GM19193 (cell line): ENCODE measurements around the gene GTF3A.

Experiments used
- POLR2A ChIP-seq: IDR thresholded peaks from 4 replicates; pipeline ENCODE4 v1.6.1; 2011; ENCODE audit not compliant: insufficient read depth, insufficient read length; ENCODE audit errors: extremely low read depth

GTF3A gene

DNA sequence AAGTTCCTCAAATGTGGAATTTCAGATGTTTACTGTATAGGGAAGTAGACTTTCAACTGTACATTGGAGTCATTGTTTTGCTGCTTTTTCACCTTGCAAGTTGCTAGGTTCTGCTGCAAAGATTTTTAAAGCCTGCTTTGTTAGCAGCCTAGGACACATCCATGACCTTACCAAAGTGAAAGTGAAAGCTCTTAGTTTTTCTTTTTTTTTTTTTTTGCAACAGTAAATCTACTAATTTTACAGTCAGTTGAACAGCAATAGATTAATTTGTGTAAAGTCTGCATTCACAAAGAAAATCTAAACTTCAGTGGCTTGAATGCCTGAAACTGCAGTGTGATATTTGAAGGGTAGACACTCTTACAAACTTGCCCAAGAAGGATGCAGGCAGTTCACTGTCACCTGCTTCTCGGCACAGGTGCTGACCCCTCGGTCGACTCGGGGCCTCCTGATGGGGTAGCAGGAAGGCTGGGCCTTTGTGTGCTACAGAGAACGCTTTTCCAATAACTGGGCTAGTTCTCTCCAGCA, 31.0 kb downstream of the GTF3A start:
- TF ChIP-seq POLR2A: no peak

DNA sequence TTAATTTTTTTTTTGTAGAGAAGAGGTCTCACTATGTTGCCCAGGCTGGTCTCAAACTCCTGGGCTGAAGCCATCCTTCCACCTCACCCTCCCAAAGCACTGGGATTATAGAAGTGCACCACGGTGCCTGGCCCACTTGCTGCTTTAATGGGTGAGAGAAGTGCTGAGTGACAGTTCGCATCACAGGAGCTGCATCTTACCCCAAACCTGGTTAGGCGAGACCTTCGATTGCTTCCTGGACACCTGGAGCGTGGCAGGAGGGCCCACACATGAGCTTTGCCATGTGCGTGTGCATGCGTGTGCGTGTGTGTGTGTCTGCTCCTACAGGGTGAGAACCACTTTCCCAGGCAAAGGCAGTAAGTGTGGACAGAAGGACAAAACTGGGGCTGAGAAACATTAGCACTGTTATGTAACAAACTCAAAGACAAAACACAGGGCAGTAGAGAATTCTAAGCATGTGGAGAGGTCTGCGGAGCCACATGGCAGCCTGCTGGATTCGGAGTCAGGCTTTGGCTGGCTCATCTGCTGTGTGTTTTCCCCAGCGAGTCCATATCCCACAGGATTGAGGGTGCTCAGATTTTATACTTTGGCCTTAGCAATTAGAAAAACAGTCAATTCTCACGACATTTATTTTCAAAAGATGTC, 37.6 kb downstream of the GTF3A start:
- TF ChIP-seq POLR2A: no peak

GRCh38 chr13:27463500-27463899, 39.1 kb downstream of the GTF3A start:
- no peak for TF ChIP-seq POLR2A

DNA sequence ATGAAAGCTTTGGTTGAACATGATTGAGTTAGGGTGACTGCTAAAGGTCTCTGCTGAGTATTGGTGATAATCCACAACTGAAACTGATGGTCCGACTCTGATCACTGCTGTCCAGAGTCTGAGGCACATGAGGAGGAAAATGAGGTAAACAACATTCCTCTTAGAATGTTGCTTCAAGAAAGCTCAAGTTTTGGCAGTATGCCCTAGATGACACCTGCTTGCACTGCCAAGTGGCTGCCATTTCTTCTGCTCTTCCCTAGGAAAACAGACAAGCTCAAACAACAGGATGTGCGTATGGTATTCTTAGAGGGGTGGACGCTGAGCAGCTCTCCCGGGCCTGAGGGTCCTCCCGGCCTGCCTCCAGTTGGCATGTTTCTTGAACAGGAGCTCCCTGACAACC, 41.2 kb downstream of the GTF3A start:
- TF ChIP-seq POLR2A: no peak

- no peak for TF ChIP-seq POLR2A
Measured at GRCh38 chr13:27466513-27466912, 42.1 kb downstream of the GTF3A start.

GRCh38 chr13:27470075-27470820, 45.8 kb downstream of the GTF3A start:
- no peak for TF ChIP-seq POLR2A

DNA sequence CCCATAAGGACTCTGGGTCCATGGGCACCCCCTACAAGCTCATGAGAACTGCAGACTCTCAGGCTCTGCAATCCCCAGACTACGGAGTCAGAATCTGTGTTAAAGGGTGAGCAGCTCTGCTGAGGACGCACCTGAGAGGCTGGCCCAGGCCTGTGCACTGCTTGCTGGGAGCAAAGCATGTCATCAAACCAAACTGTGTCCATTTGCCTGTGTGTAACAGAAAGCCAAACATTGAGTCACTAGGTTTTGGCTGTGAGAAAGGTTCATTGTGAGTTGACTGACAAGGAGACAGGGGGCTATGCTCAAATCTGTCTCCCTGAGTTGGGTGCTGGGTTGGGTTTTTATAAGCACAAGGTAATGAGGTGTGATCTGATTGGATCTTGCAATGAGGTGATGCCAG, 48.0 kb downstream of the GTF3A start:
- TF ChIP-seq POLR2A: no peak

GRCh38 chr13:27472941-27473340, 48.5 kb downstream of the GTF3A start:
- no peak for TF ChIP-seq POLR2A

- no peak for TF ChIP-seq POLR2A
Measured at GRCh38 chr13:27474751-27475268, 50.4 kb downstream of the GTF3A start.

GRCh38 chr13:27476943-27477703, 52.7 kb downstream of the GTF3A start:
- TF ChIP-seq POLR2A: no peak

DNA sequence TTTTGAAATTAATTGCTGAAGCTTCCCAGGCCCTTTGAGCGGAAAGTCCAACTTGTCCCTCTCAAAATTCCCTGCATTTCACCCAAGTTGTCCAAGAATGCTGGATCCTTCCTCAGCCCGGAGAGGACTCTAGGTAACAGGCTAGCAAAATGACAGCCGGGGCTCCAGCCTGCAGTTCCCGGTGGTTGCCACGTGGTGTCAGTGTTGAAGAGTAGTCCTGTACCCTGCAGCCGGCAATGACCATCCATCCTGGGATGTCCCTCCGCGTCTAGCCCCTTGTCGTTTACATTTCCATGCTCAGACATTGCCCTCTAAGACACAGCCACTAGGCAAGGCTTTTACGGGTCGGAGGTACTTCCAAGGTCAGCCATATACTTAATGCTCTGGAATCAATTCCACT, 57.3 kb downstream of the GTF3A start:
- TF ChIP-seq POLR2A: no peak

GRCh38 chr13:27482983-27483382, 58.6 kb downstream of the GTF3A start:
- no peak for TF ChIP-seq POLR2A

- TF ChIP-seq POLR2A: no peak
Measured at GRCh38 chr13:27483421-27483820, 59.0 kb downstream of the GTF3A start.
